GM12878 (cell line): ENCODE data around the gene TBC1D12.

Experiments used
- HCFC1 ChIP-seq: fragments of 150-350 bp; IDR thresholded peaks from 2 replicates; pipeline ENCODE4 v1.6.1; 2014; ENCODE audit warnings: low read length
- KLF5 ChIP-seq: fragments of 450-650 bp; IDR thresholded peaks from 2 replicates; pipeline ENCODE4 v1.6.1; 2014; ENCODE audit warnings: mild to moderate bottlenecking; ENCODE audit not compliant: partially characterized antibody
- MYC ChIP-seq: IDR thresholded peaks from 2 replicates; pipeline ENCODE4 v1.6.1; 2011; ENCODE audit warnings: mild to moderate bottlenecking, low read length, moderate library complexity, inconsistent platforms; ENCODE audit not compliant: insufficient read depth, insufficient replicate concordance, insufficient read length, severe bottlenecking
- PAX5 ChIP-seq: IDR thresholded peaks from 2 replicates; pipeline ENCODE4 v1.6.1; 2011; ENCODE audit warnings: low read depth, low read length, borderline replicate concordance
- POLR2A ChIP-seq: IDR thresholded peaks from 2 replicates; pipeline ENCODE4 v1.6.1; 2011; ENCODE audit warnings: low read depth, mild to moderate bottlenecking, low read length
- POLR2AphosphoS5 ChIP-seq: IDR thresholded peaks from 2 replicates; pipeline ENCODE4 v1.6.1; 2011; ENCODE audit warnings: mild to moderate bottlenecking, low read length, inconsistent platforms
- ZNF274 ChIP-seq: IDR thresholded peaks from one replicate; pipeline ENCODE4 v1.8.0; 2011; ENCODE audit not compliant: insufficient read length, insufficient read depth
- TF ChIP-seq, protein P1 (sequence below), 3 experiments: IDR thresholded peaks in 2 of 3; conservative IDR thresholded peaks in 1 of 3; 2 replicates each; pipeline ENCODE4 v1.5.1; 2011; ENCODE audit warnings: low read depth in 3 of 3, low read length in 3 of 3, mild to moderate bottlenecking in 3 of 3, control low read depth in 2 of 3, moderate library complexity in 2 of 3, inconsistent platforms in 1 of 3, mixed read lengths in 1 of 3; ENCODE audit not compliant: control insufficient read depth in 2 of 3, insufficient read depth in 1 of 3; ENCODE audit errors: extremely low read depth in 1 of 3
- TF ChIP-seq, protein P2 (sequence below): IDR thresholded peaks from 2 replicates; pipeline ENCODE4 v1.6.1; 2011; ENCODE audit warnings: borderline replicate concordance, low read depth, mild to moderate bottlenecking, moderate library complexity, low read length; ENCODE audit not compliant: insufficient read depth, poor library complexity, severe bottlenecking
- TF ChIP-seq, protein P3 (sequence below): IDR thresholded peaks from 2 replicates; pipeline ENCODE4 v1.6.1; 2012; ENCODE audit warnings: low read length, inconsistent platforms

DNA sequence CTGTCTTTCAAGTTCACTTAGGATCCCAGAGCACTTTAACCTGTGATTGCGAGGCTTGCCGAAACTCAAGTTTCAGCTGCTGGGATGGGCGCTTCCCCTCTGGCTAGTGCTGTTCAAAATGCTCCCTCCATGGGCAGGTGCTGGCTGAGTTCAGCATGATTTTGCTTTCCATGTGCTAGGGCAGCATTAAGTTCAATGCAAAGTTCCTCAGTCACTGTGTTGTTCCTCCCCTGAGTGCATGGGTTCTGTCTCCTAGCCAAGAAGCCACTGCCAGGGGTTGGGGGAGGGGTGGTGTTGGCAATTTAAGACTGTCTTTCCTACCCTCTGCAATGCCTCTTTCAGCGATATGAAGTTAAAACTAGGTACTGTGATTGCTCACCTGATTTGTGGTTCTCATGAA is 86.8 kb downstream of the TBC1D12 start:
- TF ChIP-seq, protein P1, sequence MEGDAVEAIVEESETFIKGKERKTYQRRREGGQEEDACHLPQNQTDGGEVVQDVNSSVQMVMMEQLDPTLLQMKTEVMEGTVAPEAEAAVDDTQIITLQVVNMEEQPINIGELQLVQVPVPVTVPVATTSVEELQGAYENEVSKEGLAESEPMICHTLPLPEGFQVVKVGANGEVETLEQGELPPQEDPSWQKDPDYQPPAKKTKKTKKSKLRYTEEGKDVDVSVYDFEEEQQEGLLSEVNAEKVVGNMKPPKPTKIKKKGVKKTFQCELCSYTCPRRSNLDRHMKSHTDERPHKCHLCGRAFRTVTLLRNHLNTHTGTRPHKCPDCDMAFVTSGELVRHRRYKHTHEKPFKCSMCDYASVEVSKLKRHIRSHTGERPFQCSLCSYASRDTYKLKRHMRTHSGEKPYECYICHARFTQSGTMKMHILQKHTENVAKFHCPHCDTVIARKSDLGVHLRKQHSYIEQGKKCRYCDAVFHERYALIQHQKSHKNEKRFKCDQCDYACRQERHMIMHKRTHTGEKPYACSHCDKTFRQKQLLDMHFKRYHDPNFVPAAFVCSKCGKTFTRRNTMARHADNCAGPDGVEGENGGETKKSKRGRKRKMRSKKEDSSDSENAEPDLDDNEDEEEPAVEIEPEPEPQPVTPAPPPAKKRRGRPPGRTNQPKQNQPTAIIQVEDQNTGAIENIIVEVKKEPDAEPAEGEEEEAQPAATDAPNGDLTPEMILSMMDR (IDR thresholded peaks at IDR 0.05 in 2 of 3, conservative IDR thresholded peaks at IDR 0.05 in 1 of 3; ENCODE audit: control insufficient read depth in 2 of 3, extremely low read depth in 1 of 3, insufficient read depth in 1 of 3, low read depth in 3 of 3, low read length in 3 of 3), result no peak
- no peak for TF ChIP-seq POLR2AphosphoS5
- no peak for TF ChIP-seq ZNF274
- TF ChIP-seq, protein P2, sequence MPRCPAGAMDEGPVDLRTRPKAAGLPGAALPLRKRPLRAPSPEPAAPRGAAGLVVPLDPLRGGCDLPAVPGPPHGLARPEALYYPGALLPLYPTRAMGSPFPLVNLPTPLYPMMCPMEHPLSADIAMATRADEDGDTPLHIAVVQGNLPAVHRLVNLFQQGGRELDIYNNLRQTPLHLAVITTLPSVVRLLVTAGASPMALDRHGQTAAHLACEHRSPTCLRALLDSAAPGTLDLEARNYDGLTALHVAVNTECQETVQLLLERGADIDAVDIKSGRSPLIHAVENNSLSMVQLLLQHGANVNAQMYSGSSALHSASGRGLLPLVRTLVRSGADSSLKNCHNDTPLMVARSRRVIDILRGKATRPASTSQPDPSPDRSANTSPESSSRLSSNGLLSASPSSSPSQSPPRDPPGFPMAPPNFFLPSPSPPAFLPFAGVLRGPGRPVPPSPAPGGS, result no peak
- TF ChIP-seq PAX5, result no peak
- no peak for TF ChIP-seq MYC
- TF ChIP-seq KLF5, result no peak
- no peak for TF ChIP-seq POLR2A
- TF ChIP-seq, protein P3, sequence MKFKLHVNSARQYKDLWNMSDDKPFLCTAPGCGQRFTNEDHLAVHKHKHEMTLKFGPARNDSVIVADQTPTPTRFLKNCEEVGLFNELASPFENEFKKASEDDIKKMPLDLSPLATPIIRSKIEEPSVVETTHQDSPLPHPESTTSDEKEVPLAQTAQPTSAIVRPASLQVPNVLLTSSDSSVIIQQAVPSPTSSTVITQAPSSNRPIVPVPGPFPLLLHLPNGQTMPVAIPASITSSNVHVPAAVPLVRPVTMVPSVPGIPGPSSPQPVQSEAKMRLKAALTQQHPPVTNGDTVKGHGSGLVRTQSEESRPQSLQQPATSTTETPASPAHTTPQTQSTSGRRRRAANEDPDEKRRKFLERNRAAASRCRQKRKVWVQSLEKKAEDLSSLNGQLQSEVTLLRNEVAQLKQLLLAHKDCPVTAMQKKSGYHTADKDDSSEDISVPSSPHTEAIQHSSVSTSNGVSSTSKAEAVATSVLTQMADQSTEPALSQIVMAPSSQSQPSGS, result no peak
- no peak for TF ChIP-seq HCFC1
